ENCODE measurements around the gene CABCOCO1. TPM values are rescaled to one million over a fixed set of nuclear protein-coding genes. Genes with fewer than 3 reads are reported as not detected.

The CABCOCO1 gene
- total RNA-seq, 4 donors from 2014 or later: 0.45 to 0.54 TPM; not detected in 2

- Histone ChIP-seq H3K27me3 (no peaks in the 10 kb centered on the region), H3K4me3 (replicated peaks in 1 of 3) (no peak overlapping the region), H3K36me3 (no peaks in the 10 kb centered on the region), H3K9me3 (no peaks in the 10 kb centered on the region), H3K27ac (no peak overlapping the region), H3K4me1 (no peaks in the 10 kb centered on the region)
- 85 to 89% methylated on average over 3 of the region's 3 CpGs for WGBS, 2 donors
- TF ChIP-seq CTCF (IDR thresholded peaks at IDR 0.05) (no peak), POLR2A (IDR thresholded peaks at IDR 0.05) (no peak)
- intact Hi-C loops (cut with DNase I): no loop called here
- no peak for DNase-seq
Measured at GRCh38 chr10:61663466-61663865, 737 bp downstream of the CABCOCO1 start.

DNA sequence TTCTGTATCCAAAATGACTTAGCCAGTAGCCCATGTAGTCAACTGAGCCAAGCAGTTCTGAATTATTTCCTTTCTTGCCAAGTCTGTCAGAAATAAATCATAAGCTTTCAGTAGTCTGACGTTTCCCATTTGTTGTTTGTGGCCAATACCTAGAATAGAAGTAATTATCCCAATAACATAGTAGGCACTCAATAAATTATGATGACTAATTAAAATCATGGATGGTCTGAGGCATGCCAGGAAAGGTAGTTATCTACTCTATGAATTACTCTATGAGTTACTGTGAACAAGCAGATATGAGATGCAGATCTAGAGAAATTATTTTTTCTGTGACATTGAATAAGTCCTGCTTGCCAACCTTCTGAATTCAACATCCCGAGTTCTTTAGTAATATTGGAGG is 2.3 kb downstream of the CABCOCO1 start:
- no peak for DNase-seq
- intact Hi-C loops (cut with DNase I): no loop called here
- TF ChIP-seq CTCF (IDR thresholded peaks at IDR 0.05) (no peak), POLR2A (IDR thresholded peaks at IDR 0.05) (no peak)
- Histone ChIP-seq H3K36me3 (no peaks in the 10 kb centered on the region), H3K4me3 (replicated peaks in 1 of 3) (no peak overlapping the region), H3K9me3 (no peaks in the 10 kb centered on the region), H3K4me1 (no peaks in the 10 kb centered on the region), H3K27me3 (no peaks in the 10 kb centered on the region), H3K27ac (no peak overlapping the region)
- WGBS, 2 donors: 68 to 76% methylated on average over 2 of the region's 2 CpGs

DNA sequence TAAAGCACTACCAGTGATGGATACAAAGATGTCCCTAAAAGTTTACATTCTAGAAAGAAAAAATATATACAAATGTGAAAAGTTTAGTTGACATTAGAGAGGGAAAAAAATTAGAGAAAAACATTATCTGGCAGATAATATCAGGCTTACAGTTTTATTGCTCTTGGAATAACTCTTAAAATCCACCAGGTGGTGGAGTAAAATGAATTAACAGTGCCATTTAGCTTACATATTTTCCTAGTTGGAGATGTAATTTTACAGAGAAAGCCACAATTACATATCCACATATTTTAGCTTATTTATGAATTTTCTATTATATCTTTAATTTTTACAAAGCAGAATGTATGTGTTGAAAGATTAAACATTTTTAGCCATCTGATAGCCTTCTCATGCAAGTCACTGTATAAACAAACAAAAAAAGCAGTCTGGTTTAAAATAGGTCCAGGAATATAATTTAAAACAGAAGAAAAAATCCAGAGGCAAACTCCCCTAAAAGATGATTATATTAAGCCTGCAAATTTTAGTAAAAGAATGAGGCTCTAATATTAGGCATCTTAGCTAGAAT is 6.5 kb downstream of the CABCOCO1 start:
- intact Hi-C loops (cut with DNase I): no loop called here
- no peak overlapping the region for H3K27ac ChIP-seq
- no peak for DNase-seq

GRCh38 chr10:61669849-61670248 is 7.1 kb downstream of the CABCOCO1 start:
- Histone ChIP-seq H3K36me3 (no peaks in the 10 kb centered on the region), H3K4me1 (no peaks in the 10 kb centered on the region), H3K9me3 (no peaks in the 10 kb centered on the region), H3K4me3 (replicated peaks in 1 of 3) (no peak overlapping the region), H3K27ac (no peak overlapping the region), H3K27me3 (no peaks in the 10 kb centered on the region)
- TF ChIP-seq POLR2A (IDR thresholded peaks at IDR 0.05) (no peak), CTCF (IDR thresholded peaks at IDR 0.05) (no peak)
- DNase-seq: no peak
- intact Hi-C loops (cut with DNase I): no loop called here

More for the DNA sequence above, 6.5 kb downstream of the CABCOCO1 start:
- TF ChIP-seq CTCF (IDR thresholded peaks at IDR 0.05) (no peak), POLR2A (IDR thresholded peaks at IDR 0.05) (no peak)
- Histone ChIP-seq H3K4me1 (no peaks in the 10 kb centered on the region), H3K4me3 (replicated peaks in 1 of 3) (no peak overlapping the region), H3K36me3 (no peaks in the 10 kb centered on the region), H3K27me3 (no peaks in the 10 kb centered on the region), H3K9me3 (no peaks in the 10 kb centered on the region)

DNA sequence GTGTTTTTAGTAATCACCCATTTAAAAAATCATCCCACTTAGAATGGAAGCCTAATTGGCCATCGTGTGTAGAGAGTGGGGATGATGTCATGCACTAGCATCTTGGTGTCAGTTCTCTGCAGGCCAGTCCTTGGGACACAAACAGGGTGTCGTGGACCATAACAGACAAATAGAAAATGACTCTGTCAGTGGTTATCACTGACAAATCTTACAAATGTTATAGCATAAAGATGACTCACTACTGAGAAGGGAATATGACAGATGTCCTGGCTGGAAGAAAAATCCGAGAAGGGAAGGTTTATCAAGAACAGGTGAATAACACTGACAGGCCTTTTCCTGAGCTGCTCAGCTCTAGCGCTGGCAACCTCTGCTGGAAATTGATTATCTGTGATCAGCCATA is 10.6 kb downstream of the CABCOCO1 start:
- Histone ChIP-seq H3K36me3 (no peaks in the 10 kb centered on the region), H3K27ac (no peak overlapping the region), H3K4me1 (no peaks in the 10 kb centered on the region), H3K27me3 (no peaks in the 10 kb centered on the region), H3K9me3 (no peaks in the 10 kb centered on the region), H3K4me3 (replicated peaks in 1 of 3) (no peak overlapping the region)
- TF ChIP-seq CTCF (IDR thresholded peaks at IDR 0.05): no peak
- no peak for DNase-seq
- 85 to 86% methylated on average over 4 of the region's 4 CpGs for WGBS, 2 donors
- intact Hi-C loops (cut with DNase I): no loop called here

Measured in thyroid gland (tissue), 4 donors.